ENCODE data around the gene ARMC8. TPM values are rescaled to one million over a fixed set of nuclear protein-coding genes. Genes with fewer than 3 reads are reported as not detected.

The ARMC8 gene
- total and polyA plus RNA-seq, 2 of the 8 experiments (the other 6 are each of a cell fraction or from before 2014, with no cell fraction given), result 47.3 to 58.5 TPM

DNA sequence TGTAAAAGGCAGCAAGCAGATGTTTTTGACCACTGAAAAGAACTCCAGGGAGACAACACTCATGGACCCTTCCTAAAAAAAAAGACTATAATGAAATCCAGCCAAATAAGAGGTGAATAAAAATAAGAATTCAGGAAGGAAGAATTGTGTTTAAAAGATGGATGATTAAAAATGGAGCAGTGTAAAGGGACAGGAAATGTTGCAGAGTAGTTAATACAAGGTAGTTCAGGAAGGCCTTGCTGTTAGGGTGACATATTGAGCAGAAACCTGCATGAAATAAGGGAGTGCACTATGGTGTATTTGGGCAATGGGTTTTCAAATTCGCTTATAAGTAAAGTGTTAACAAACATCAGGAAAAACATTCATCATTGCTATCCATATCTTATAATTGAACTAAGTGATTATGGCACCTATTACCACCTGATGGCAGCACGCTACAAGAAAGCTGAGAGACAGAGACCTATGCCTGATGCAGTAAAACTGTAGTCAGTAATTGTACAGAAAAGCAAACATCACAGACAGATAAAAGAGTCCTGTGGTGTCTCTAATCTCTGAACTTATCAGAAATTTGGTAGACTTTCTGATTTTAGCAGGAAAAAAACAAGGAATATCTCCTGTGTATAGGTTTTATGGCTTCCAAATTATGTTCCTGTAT is 6.6 kb upstream of the ARMC8 start:
- H2AFZ ChIP-seq (ENCODE audit: low read length), result no peak overlapping the region
- no peaks in the 10 kb centered on the region for H3K23me2 ChIP-seq (ENCODE audit: low read depth, low read length)
- no peak overlapping the region for H3K9ac ChIP-seq (replicated peaks in 1 of 4; ENCODE audit: extremely low read depth in 1 of 4, low read depth in 3 of 4, low read length in 3 of 4)
- H2BK15ac ChIP-seq (ENCODE audit: low read length), result no peak overlapping the region
- FAIRE-seq, result peak; percentile 57
- no peak overlapping the region for H3K23ac ChIP-seq (ENCODE audit: insufficient read length)
- no peak overlapping the region for H4K5ac ChIP-seq (ENCODE audit: insufficient read length, low read depth, low read length)
- H3K4me3 ChIP-seq (ENCODE audit: extremely low read depth in 1 of 4, insufficient read depth in 2 of 4, low read depth in 3 of 4, low read length in 4 of 4), result no peak overlapping the region
- no peak overlapping the region for H3K4ac ChIP-seq (replicated peaks; ENCODE audit: insufficient read length, low read depth, low read length)
- no peaks in the 10 kb centered on the region for H3K36me3 ChIP-seq (ENCODE audit: control insufficient read depth in 2 of 4, insufficient read depth in 4 of 4, low read length in 3 of 4)
- H2BK5ac ChIP-seq (ENCODE audit: low read depth, low read length), result no peak overlapping the region
- H3K9me3 ChIP-seq (ENCODE audit: insufficient read depth in 2 of 2, low read depth in 1 of 2, low read length in 1 of 2), result no peaks in the 10 kb centered on the region
- no peak overlapping the region for H3K4me2 ChIP-seq (ENCODE audit: insufficient read depth in 1 of 2, low read depth in 2 of 2, low read length in 2 of 2)
- H3K27me3 ChIP-seq (replicated peaks in 1 of 4; ENCODE audit: control insufficient read depth in 3 of 4, extremely low read depth in 1 of 4, insufficient read depth in 3 of 4, low read length in 3 of 4), result no peaks in the 10 kb centered on the region
- TF ChIP-seq, protein P1, sequence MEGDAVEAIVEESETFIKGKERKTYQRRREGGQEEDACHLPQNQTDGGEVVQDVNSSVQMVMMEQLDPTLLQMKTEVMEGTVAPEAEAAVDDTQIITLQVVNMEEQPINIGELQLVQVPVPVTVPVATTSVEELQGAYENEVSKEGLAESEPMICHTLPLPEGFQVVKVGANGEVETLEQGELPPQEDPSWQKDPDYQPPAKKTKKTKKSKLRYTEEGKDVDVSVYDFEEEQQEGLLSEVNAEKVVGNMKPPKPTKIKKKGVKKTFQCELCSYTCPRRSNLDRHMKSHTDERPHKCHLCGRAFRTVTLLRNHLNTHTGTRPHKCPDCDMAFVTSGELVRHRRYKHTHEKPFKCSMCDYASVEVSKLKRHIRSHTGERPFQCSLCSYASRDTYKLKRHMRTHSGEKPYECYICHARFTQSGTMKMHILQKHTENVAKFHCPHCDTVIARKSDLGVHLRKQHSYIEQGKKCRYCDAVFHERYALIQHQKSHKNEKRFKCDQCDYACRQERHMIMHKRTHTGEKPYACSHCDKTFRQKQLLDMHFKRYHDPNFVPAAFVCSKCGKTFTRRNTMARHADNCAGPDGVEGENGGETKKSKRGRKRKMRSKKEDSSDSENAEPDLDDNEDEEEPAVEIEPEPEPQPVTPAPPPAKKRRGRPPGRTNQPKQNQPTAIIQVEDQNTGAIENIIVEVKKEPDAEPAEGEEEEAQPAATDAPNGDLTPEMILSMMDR (IDR thresholded peaks at IDR 0.05; ENCODE audit: control extremely low read depth in 1 of 3, insufficient read depth in 1 of 3, low read depth in 1 of 3, low read length in 3 of 3), result peak in 2 of 3 experiments; percentile 48 to 51; a peak in 3 of 4 replicates
- peak; percentile 78 to 80 for TF ChIP-seq RAD21 (IDR thresholded peaks at IDR 0.05 in 1 of 2, conservative IDR thresholded peaks at IDR 0.05 in 1 of 2; ENCODE audit: low read depth in 2 of 2, low read length in 2 of 2)
- TF ChIP-seq, protein P2, sequence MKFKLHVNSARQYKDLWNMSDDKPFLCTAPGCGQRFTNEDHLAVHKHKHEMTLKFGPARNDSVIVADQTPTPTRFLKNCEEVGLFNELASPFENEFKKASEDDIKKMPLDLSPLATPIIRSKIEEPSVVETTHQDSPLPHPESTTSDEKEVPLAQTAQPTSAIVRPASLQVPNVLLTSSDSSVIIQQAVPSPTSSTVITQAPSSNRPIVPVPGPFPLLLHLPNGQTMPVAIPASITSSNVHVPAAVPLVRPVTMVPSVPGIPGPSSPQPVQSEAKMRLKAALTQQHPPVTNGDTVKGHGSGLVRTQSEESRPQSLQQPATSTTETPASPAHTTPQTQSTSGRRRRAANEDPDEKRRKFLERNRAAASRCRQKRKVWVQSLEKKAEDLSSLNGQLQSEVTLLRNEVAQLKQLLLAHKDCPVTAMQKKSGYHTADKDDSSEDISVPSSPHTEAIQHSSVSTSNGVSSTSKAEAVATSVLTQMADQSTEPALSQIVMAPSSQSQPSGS (IDR thresholded peaks at IDR 0.05; ENCODE audit: low read length), result no peak
- TF ChIP-seq MAFK (IDR thresholded peaks at IDR 0.05; ENCODE audit: low read depth, low read length), result no peak
- H2AK5ac ChIP-seq (ENCODE audit: low read depth, low read length), result no peak overlapping the region
- no peak overlapping the region for H3K56ac ChIP-seq (replicated peaks; ENCODE audit: insufficient read length, low read depth, low read length)
- H3K14ac ChIP-seq (ENCODE audit: insufficient read length), result no peak overlapping the region
- H2BK20ac ChIP-seq (ENCODE audit: low read length), result no peak overlapping the region
- ChIA-PET CTCF (ENCODE audit: partially characterized antibody) (interaction anchor here (0.6 to 1.7 kb wide), 12 partner anchors 9 to 219 kb away, joined by 3 to 6 read pairs (median 3); no protein-coding TSS in a partner anchor), POLR2A (ENCODE audit: partially characterized antibody) (no interaction called here)
- no peak overlapping the region for H2BK12ac ChIP-seq (ENCODE audit: low read depth, low read length)
- no peaks in the 10 kb centered on the region for H3K4me1 ChIP-seq (replicated peaks in 1 of 4; ENCODE audit: control insufficient read depth in 3 of 4, insufficient read depth in 4 of 4, low read length in 3 of 4)
- DNase-seq (ENCODE audit: low read depth in 1 of 2, low spot score in 2 of 2), result no peak
- no peak overlapping the region for H2BK120ac ChIP-seq (replicated peaks; ENCODE audit: low read depth, low read length)
- H4K20me1 ChIP-seq (replicated peaks in 1 of 2; ENCODE audit: control insufficient read depth in 1 of 2, insufficient read depth in 2 of 2, low read length in 2 of 2), result no peaks in the 10 kb centered on the region
- no peak overlapping the region for H3K27ac ChIP-seq (ENCODE audit: low read depth, low read length)
- no peaks in the 10 kb centered on the region for H3K79me2 ChIP-seq (ENCODE audit: control insufficient read depth in 1 of 2, insufficient read depth in 2 of 2, low read length in 2 of 2)
- H4K8ac ChIP-seq (ENCODE audit: extremely low read depth, insufficient read depth, low read length), result no peak overlapping the region
- H4K91ac ChIP-seq (replicated peaks; ENCODE audit: insufficient read length, low read length), result no peak overlapping the region
- 16% methylated on average over 2 of the region's 2 CpGs; no CpG with 5 or more reads in 1 of the 2 experiments for WGBS, 2 experiments (ENCODE audit: extremely low coverage in 1 of 2, insufficient coverage in 1 of 2, insufficient read length in 1 of 2, insufficient replicate concordance in 2 of 2, low coverage in 1 of 2, low lambda C conversion rate in 2 of 2, missing lambda C conversion rate in 1 of 2)
- H3K79me1 ChIP-seq (ENCODE audit: low read depth, low read length), result no peaks in the 10 kb centered on the region
- H3K18ac ChIP-seq (ENCODE audit: extremely low read depth, low read length), result no peak overlapping the region

Measured in H1 (cell line).